ENCODE results near the gene RAB3IP.
A peak's percentile ranks its signal among the peaks of the same experiment; 100 is the strongest.

RAB3IP gene

DNA sequence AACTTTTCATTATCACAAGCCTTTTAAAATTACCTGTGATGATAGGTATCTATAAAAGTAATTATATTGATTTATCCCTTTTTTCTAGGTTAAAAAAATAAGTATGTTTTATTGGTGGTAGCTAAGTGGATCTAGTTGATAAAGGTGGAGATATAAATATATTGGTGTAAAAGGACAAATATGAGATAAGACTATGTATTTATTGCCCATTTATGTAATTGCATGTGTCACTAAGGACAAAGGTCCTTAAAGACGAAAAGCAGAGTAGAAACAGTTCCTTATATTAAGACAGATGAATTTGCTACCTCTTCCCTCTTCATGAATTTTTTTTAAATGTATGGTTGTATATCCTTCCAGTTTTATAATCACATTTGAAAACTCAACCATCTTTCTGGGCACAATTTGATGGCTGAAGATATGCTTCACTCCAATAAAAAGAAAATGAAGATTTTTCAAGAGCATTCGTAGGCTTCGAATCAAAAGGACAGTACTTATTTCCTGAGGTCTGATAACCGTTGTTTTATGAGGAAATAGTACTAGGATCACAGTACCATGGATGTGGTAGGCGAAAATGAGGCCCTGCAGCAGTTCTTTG lies 86.4 kb downstream of the RAB3IP start, which contains the start of gene MYRFL:
Gene MYRFL, plus strand, starts transcription at position 262 of the 595 bp plus-strand sequence. Its CDS starts 291 bp downstream, at position 553.
- Histone ChIP-seq H3K9ac (ENCODE audit: low read length) (no peak within 1 kb of the TSS), H4K8ac (ENCODE audit: low read length) (no peak within 1 kb of the TSS), H4K91ac (ENCODE audit: low read length) (no peak within 1 kb of the TSS), H3K4me2 (ENCODE audit: low read length, poor library complexity, severe bottlenecking) (no peak within 1 kb of the TSS), H3K27ac (ENCODE audit: low read length, poor library complexity, severe bottlenecking) (no peak within 1 kb of the TSS), H3K79me1 (replicated peaks; ENCODE audit: low read length, poor library complexity, severe bottlenecking) (no peaks in the 10 kb centered on the region), H3K9me3 (ENCODE audit: control insufficient read depth, low read length) (no peaks in the 10 kb centered on the region), H2BK120ac (ENCODE audit: low read depth, low read length) (no peak within 1 kb of the TSS), H2AK5ac (ENCODE audit: low read length, severe bottlenecking) (no peak within 1 kb of the TSS), H2BK5ac (ENCODE audit: low read depth, low read length, poor library complexity, severe bottlenecking) (no peak within 1 kb of the TSS), H2BK15ac (ENCODE audit: low read depth, poor library complexity, severe bottlenecking) (no peak within 1 kb of the TSS), H3K4me1 (ENCODE audit: control insufficient read depth, insufficient read depth, low read depth, low read length) (peaks cover 2% of the 10 kb centered on the region), H2BK12ac (ENCODE audit: low read length in 2 of 2) (no peak within 1 kb of the TSS), H3K4ac (ENCODE audit: low read depth in 1 of 2, low read length in 2 of 2) (no peak within 1 kb of the TSS), H3K27me3 (ENCODE audit: control insufficient read depth in 1 of 2, insufficient read depth in 1 of 2, low read length in 2 of 2) (no peaks in the 10 kb centered on the region), H3K4me3 (ENCODE audit: insufficient read depth in 1 of 2, low read depth in 1 of 2, low read length in 2 of 2) (no peak within 1 kb of the TSS), H3K14ac (ENCODE audit: low read length in 2 of 2) (no peak within 1 kb of the TSS), H3K23ac (ENCODE audit: low read length in 2 of 2) (no peak within 1 kb of the TSS), H3K36me3 (ENCODE audit: control insufficient read depth in 1 of 2, insufficient read depth in 2 of 2, low read depth in 1 of 2, low read length in 2 of 2) (no peaks in the 10 kb centered on the region), H3K18ac (ENCODE audit: low read depth in 1 of 2, low read length in 2 of 2) (no peak within 1 kb of the TSS), H2AFZ (ENCODE audit: low read depth, low read length) (no peak within 1 kb of the TSS)
- 86% methylated on average over 4 of the region's 5 CpGs for WGBS
- no peak for DNase-seq

DNA sequence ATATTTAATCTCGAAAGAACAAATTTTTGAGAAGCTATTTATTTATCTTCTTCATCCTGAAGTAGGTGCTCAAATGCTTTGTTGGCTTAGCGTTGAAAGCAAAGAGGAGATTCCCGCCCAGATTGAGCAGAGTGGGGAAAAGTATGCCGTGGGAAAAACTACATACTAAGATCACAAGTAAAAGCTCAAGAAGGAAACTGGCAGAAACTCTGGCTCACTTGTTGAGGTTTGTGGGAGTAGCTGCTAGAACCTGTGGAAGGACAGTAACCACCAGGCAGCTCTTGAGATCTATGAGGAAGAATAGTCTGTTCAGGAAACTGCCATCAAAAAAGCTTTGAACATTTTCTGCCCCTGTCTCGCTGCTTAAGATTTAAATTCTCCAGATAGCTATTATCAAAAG lies 90.2 kb downstream of the RAB3IP start:
- H3K4me3 ChIP-seq (ENCODE audit: insufficient read depth in 1 of 2, low read depth in 1 of 2, low read length in 2 of 2) = no peak overlapping the region
- no peak overlapping the region for H2BK5ac ChIP-seq (ENCODE audit: low read depth, low read length, poor library complexity, severe bottlenecking)
- no peak overlapping the region for H2BK12ac ChIP-seq (ENCODE audit: low read length in 2 of 2)
- H3K4ac ChIP-seq (ENCODE audit: low read depth in 1 of 2, low read length in 2 of 2) = no peak overlapping the region
- H3K18ac ChIP-seq (ENCODE audit: low read depth in 1 of 2, low read length in 2 of 2) = no peak overlapping the region
- no peaks in the 10 kb centered on the region for H3K79me1 ChIP-seq (replicated peaks; ENCODE audit: low read length, poor library complexity, severe bottlenecking)
- no peaks in the 10 kb centered on the region for H3K36me3 ChIP-seq (ENCODE audit: control insufficient read depth in 1 of 2, insufficient read depth in 2 of 2, low read depth in 1 of 2, low read length in 2 of 2)
- H3K4me2 ChIP-seq (ENCODE audit: low read length, poor library complexity, severe bottlenecking) = no peak overlapping the region
- no peak overlapping the region for H3K27ac ChIP-seq (ENCODE audit: low read length, poor library complexity, severe bottlenecking)
- H3K14ac ChIP-seq (ENCODE audit: low read length in 2 of 2) = no peak overlapping the region
- no peak overlapping the region for H2BK120ac ChIP-seq (ENCODE audit: low read depth, low read length)
- no peak overlapping the region for H4K91ac ChIP-seq (ENCODE audit: low read length)
- no peak overlapping the region for H4K8ac ChIP-seq (ENCODE audit: low read length)
- H2BK15ac ChIP-seq (ENCODE audit: low read depth, poor library complexity, severe bottlenecking) = no peak overlapping the region
- H2AFZ ChIP-seq (ENCODE audit: low read depth, low read length) = no peak overlapping the region
- DNase-seq = no peak
- no peaks in the 10 kb centered on the region for H3K27me3 ChIP-seq (ENCODE audit: control insufficient read depth in 1 of 2, insufficient read depth in 1 of 2, low read length in 2 of 2)
- 93% methylated on average over 3 of the region's 5 CpGs for WGBS
- no peaks in the 10 kb centered on the region for H3K9me3 ChIP-seq (ENCODE audit: control insufficient read depth, low read length)
- H3K9ac ChIP-seq (ENCODE audit: low read length) = no peak overlapping the region
- H3K4me1 ChIP-seq (ENCODE audit: control insufficient read depth, insufficient read depth, low read depth, low read length) = no peaks in the 10 kb centered on the region
- no peak overlapping the region for H2AK5ac ChIP-seq (ENCODE audit: low read length, severe bottlenecking)
- H3K23ac ChIP-seq (ENCODE audit: low read length in 2 of 2) = no peak overlapping the region

DNA sequence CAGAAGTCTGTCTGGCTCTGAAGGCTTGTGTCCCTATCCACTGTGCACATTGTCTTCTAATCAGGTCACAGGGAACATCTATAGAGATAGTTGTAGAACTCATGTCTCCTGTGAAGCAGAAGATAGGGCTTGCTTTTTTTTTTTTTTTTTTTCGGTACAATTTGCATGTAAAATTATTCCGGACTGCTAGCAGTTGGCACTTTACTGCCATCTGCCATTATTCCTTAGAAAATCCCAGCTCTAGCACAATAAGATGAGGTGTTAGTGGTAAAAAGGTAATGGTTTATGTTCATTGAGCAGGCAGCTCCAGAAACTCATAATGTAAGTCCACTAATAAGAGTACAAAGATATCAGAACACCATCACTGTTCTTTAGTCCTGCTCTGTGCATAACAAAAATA lies 95.0 kb downstream of the RAB3IP start:
- H3K4me1 ChIP-seq (ENCODE audit: control insufficient read depth, insufficient read depth, low read depth, low read length) = peaks cover 3% of the 10 kb centered on the region
- H3K18ac ChIP-seq (ENCODE audit: low read depth in 1 of 2, low read length in 2 of 2) = no peak overlapping the region
- no peak overlapping the region for H2BK15ac ChIP-seq (ENCODE audit: low read depth, poor library complexity, severe bottlenecking)
- H2BK120ac ChIP-seq (ENCODE audit: low read depth, low read length) = no peak overlapping the region
- H3K14ac ChIP-seq (ENCODE audit: low read length in 2 of 2) = no peak overlapping the region
- no peak overlapping the region for H2AFZ ChIP-seq (ENCODE audit: low read depth, low read length)
- no peak overlapping the region for H2BK12ac ChIP-seq (ENCODE audit: low read length in 2 of 2)
- H3K27me3 ChIP-seq (ENCODE audit: control insufficient read depth in 1 of 2, insufficient read depth in 1 of 2, low read length in 2 of 2) = no peaks in the 10 kb centered on the region
- no peak overlapping the region for H4K8ac ChIP-seq (ENCODE audit: low read length)
- H4K91ac ChIP-seq (ENCODE audit: low read length) = no peak overlapping the region
- H3K9me3 ChIP-seq (ENCODE audit: control insufficient read depth, low read length) = no peaks in the 10 kb centered on the region
- no peak overlapping the region for H3K23ac ChIP-seq (ENCODE audit: low read length in 2 of 2)
- peak overlapping the region; percentile 75 for H3K27ac ChIP-seq (ENCODE audit: low read length, poor library complexity, severe bottlenecking)
- no CpG with 5 or more reads among the region's 2 CpGs for WGBS
- H3K4me2 ChIP-seq (ENCODE audit: low read length, poor library complexity, severe bottlenecking) = no peak overlapping the region
- H2BK5ac ChIP-seq (ENCODE audit: low read depth, low read length, poor library complexity, severe bottlenecking) = no peak overlapping the region
- H3K4ac ChIP-seq (ENCODE audit: low read depth in 1 of 2, low read length in 2 of 2) = no peak overlapping the region
- no peak overlapping the region for H2AK5ac ChIP-seq (ENCODE audit: low read length, severe bottlenecking)
- H3K9ac ChIP-seq (ENCODE audit: low read length) = no peak overlapping the region
- no peaks in the 10 kb centered on the region for H3K36me3 ChIP-seq (ENCODE audit: control insufficient read depth in 1 of 2, insufficient read depth in 2 of 2, low read depth in 1 of 2, low read length in 2 of 2)
- H3K4me3 ChIP-seq (ENCODE audit: insufficient read depth in 1 of 2, low read depth in 1 of 2, low read length in 2 of 2) = no peak overlapping the region
- no peaks in the 10 kb centered on the region for H3K79me1 ChIP-seq (replicated peaks; ENCODE audit: low read length, poor library complexity, severe bottlenecking)
- no peak for DNase-seq

DNA sequence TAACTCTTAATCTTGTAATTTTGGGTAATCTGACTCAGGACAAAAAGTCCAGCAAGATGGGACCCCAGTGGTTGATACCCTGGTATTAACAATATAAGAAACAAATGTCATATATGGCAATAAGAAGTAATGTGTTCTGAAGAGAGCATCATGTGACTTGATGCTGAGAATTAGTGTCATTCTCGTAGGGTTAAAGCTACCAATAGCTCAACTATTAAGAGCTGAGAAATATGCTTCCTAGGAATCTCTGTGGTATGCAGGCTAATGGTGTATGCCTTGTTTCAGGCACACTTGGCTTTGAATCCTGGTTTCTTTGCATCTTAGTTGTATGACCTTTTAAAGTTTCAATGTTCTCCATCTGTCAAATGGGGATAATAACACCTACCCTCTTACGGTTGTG lies 95.5 kb downstream of the RAB3IP start:
- 88% methylated on average over 2 of the region's 2 CpGs for WGBS
- no peaks in the 10 kb centered on the region for H3K79me1 ChIP-seq (replicated peaks; ENCODE audit: low read length, poor library complexity, severe bottlenecking)
- H3K36me3 ChIP-seq (ENCODE audit: control insufficient read depth in 1 of 2, insufficient read depth in 2 of 2, low read depth in 1 of 2, low read length in 2 of 2) = no peaks in the 10 kb centered on the region

More for the DNA sequence above, 95.5 kb downstream of the RAB3IP start:
- Histone ChIP-seq H3K14ac (ENCODE audit: low read length in 2 of 2) (no peak overlapping the region), H2BK120ac (ENCODE audit: low read depth, low read length) (no peak overlapping the region), H3K4me2 (ENCODE audit: low read length, poor library complexity, severe bottlenecking) (no peak overlapping the region), H3K18ac (ENCODE audit: low read depth in 1 of 2, low read length in 2 of 2) (no peak overlapping the region), H3K23ac (ENCODE audit: low read length in 2 of 2) (no peak overlapping the region), H2BK12ac (ENCODE audit: low read length in 2 of 2) (no peak overlapping the region), H3K4me1 (ENCODE audit: control insufficient read depth, insufficient read depth, low read depth, low read length) (peaks cover 3% of the 10 kb centered on the region), H3K9ac (ENCODE audit: low read length) (no peak overlapping the region), H2AFZ (ENCODE audit: low read depth, low read length) (no peak overlapping the region), H3K9me3 (ENCODE audit: control insufficient read depth, low read length) (no peaks in the 10 kb centered on the region), H4K91ac (ENCODE audit: low read length) (no peak overlapping the region), H2AK5ac (ENCODE audit: low read length, severe bottlenecking) (no peak overlapping the region), H3K4ac (ENCODE audit: low read depth in 1 of 2, low read length in 2 of 2) (no peak overlapping the region), H3K4me3 (ENCODE audit: insufficient read depth in 1 of 2, low read depth in 1 of 2, low read length in 2 of 2) (no peak overlapping the region), H2BK15ac (ENCODE audit: low read depth, poor library complexity, severe bottlenecking) (no peak overlapping the region), H3K27me3 (ENCODE audit: control insufficient read depth in 1 of 2, insufficient read depth in 1 of 2, low read length in 2 of 2) (no peaks in the 10 kb centered on the region), H4K8ac (ENCODE audit: low read length) (no peak overlapping the region), H2BK5ac (ENCODE audit: low read depth, low read length, poor library complexity, severe bottlenecking) (no peak overlapping the region), H3K27ac (ENCODE audit: low read length, poor library complexity, severe bottlenecking) (peak overlapping the region; percentile 75)
- no peak for DNase-seq

All from mesenchymal stem cell (in vitro differentiated cells and primary cell).